ENCODE data around the gene TMEM39A. TPM values are rescaled to one million over a fixed set of nuclear protein-coding genes. Genes with fewer than 3 reads are reported as not detected.
A peak's percentile ranks its signal among the peaks of the same experiment; 100 is the strongest.

TMEM39A gene
- total and polyA plus RNA-seq, 7 donors = 1.4 to 48.5 (median 14.8) TPM

DNA sequence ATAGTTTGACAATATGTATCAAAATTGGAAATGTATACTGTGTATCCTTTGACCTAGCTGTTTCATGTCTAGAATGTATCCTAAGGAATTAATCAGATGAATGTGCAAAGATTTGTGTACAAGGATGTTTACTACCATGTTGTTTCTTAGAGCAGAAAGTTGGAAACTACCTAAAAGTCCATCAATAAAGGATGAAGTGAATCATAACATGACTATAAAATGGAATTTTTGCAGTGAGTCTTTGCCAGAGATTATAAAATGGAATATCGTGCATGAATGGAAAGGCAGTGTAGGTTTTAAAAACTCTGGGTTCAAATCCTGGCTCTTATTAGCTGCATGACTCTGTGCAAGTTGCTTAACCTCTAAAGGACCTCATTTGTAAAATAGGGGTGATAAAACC lies 19.7 kb upstream of the TMEM39A start:
- no peaks in the 10 kb centered on the region for H3K4me1 ChIP-seq
- TF ChIP-seq EP300 (IDR thresholded peaks at IDR 0.05) (no peak), POLR2AphosphoS5 (IDR thresholded peaks at IDR 0.05) (no peak)
- TF ChIP-seq, protein P1, sequence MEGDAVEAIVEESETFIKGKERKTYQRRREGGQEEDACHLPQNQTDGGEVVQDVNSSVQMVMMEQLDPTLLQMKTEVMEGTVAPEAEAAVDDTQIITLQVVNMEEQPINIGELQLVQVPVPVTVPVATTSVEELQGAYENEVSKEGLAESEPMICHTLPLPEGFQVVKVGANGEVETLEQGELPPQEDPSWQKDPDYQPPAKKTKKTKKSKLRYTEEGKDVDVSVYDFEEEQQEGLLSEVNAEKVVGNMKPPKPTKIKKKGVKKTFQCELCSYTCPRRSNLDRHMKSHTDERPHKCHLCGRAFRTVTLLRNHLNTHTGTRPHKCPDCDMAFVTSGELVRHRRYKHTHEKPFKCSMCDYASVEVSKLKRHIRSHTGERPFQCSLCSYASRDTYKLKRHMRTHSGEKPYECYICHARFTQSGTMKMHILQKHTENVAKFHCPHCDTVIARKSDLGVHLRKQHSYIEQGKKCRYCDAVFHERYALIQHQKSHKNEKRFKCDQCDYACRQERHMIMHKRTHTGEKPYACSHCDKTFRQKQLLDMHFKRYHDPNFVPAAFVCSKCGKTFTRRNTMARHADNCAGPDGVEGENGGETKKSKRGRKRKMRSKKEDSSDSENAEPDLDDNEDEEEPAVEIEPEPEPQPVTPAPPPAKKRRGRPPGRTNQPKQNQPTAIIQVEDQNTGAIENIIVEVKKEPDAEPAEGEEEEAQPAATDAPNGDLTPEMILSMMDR (IDR thresholded peaks at IDR 0.05) = no peak
- intact Hi-C loops (cut with DNase I) = no loop called here
- peaks cover 0 to 81% (median 9%) of the 10 kb centered on the region in 4 donors for H3K36me3 ChIP-seq
- DNase-seq = no peak
- H3K27me3 ChIP-seq = no peaks in the 10 kb centered on the region
- no peaks in the 10 kb centered on the region for H3K9me3 ChIP-seq
- 85 to 87% methylated on average over 1 of the region's 1 CpG for WGBS, 2 donors
- no peak overlapping the region for H3K27ac ChIP-seq
- H3K4me3 ChIP-seq = no peak overlapping the region

DNA sequence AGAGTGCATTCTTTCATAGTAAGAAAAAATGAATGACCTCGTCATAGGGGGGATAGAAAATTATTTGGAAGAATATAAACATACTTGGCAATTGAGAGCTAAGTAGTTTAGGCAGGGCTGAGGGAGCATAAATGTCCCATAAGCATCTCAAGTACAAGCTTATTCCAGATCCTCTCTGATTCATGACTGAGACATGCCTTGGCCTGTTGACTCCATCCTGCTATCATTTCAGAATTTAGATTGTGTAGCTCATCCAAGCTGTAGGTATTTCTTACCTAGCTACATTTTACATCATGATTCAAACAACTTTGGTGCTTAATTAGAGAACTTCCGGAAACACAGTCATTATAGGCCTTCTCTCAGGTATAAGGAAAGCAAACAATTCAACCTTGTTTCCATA lies 17.7 kb upstream of the TMEM39A start:
- Histone ChIP-seq H3K4me3 (no peak overlapping the region), H3K27ac (no peak overlapping the region), H3K9me3 (no peaks in the 10 kb centered on the region), H3K36me3 (peaks cover 0 to 82% (median 12%) of the 10 kb centered on the region in 4 donors), H3K4me1 (no peaks in the 10 kb centered on the region), H3K27me3 (no peaks in the 10 kb centered on the region)
- DNase-seq = no peak
- TF ChIP-seq, protein P1 (IDR thresholded peaks at IDR 0.05) = no peak
- TF ChIP-seq POLR2AphosphoS5 (IDR thresholded peaks at IDR 0.05) (no peak), EP300 (IDR thresholded peaks at IDR 0.05) (no peak), POLR2A (IDR thresholded peaks at IDR 0.05) (no peak)
- intact Hi-C loops (cut with DNase I) = no loop called here
- WGBS, 2 donors = 94% methylated on average over 2 of the region's 2 CpGs

DNA sequence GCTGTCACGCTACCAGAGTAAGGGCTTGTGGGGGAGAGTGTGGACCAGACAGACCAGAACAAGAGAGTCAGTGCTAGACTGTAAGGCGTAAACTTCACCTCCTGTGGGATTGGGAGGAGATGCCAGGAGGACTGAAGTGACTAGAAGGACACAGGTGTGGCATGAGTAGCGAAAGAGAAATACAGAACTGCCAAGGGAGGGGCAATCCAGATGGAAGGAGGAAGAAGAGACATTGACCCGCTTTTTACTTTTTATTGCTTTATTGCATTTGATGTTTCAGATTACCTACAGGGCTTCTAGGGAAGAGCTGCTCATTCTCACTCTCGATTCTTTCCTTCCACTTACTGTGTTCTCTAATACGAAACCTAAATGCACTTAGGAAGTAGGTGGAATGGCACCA lies 7.5 kb upstream of the TMEM39A start:
- 32 to 76% methylated on average over 6 of the region's 6 CpGs for WGBS, 2 donors
- intact Hi-C loops (cut with DNase I) = no loop called here
- peaks cover 0 to 20% (median 14%) of the 10 kb centered on the region in 4 donors for H3K4me1 ChIP-seq
- H3K9me3 ChIP-seq = no peaks in the 10 kb centered on the region
- no peak overlapping the region for H3K27ac ChIP-seq
- TF ChIP-seq POLR2AphosphoS5 (IDR thresholded peaks at IDR 0.05) (no peak), EP300 (IDR thresholded peaks at IDR 0.05) (no peak), POLR2A (IDR thresholded peaks at IDR 0.05) (no peak)
- TF ChIP-seq, protein P1 (IDR thresholded peaks at IDR 0.05) = no peak
- no peaks in the 10 kb centered on the region for H3K27me3 ChIP-seq
- H3K36me3 ChIP-seq = peaks cover 0 to 36% (median 5%) of the 10 kb centered on the region in 4 donors
- no peak overlapping the region for H3K4me3 ChIP-seq
- DNase-seq = no peak

DNA sequence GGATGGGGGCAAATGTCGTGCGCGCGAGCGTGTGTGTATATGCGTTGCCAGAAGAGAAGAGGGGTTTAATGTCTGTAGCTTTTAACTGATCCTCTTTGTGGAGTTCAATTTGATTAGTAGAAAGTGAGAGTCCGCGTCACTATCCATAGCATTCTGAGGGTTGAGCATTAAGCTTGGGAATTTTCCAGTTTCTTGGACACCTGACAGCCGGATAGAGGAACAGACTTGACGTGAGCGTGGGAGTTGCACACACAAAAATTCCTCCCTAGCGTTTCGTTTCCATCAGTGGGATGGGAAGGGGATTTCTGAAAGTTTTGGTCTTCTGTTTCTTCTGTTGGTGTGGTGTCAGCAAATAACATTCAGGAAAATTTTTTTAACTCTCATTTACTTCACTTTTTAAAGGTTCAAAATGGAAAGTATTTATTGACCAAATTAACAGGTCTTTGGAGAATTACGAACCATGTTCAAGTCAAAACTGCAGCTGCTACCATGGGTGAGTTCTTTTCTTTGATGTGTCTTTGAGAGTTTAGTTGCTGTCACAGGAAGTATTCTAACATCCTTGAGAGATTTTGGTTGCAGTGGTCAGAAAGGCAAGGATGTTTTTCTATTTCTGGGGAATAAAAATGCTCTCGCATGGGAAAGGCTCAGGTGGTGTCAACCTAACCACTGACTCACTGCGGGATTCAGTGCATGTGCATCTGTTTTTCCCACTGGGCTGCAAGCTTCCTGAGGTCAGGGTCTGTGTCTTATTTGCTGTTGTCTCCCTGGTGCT lies 6.2 kb upstream of the TMEM39A start:
- no peak for DNase-seq
- Histone ChIP-seq H3K27me3 (no peaks in the 10 kb centered on the region), H3K4me1 (peaks cover 0 to 20% (median 14%) of the 10 kb centered on the region in 4 donors), H3K36me3 (peaks cover 0 to 25% (median 5%) of the 10 kb centered on the region in 4 donors), H3K27ac (peak overlapping the region; percentile 73 to 79 (median 77)), H3K9me3 (no peaks in the 10 kb centered on the region), H3K4me3 (peak overlapping the region; percentile 62 to 78 (median 75))
- intact Hi-C loops (cut with DNase I) = loop anchor here (2.0 kb wide), 2 partner anchors 27 to 211 kb away; no protein-coding TSS in a partner anchor
- TF ChIP-seq, protein P1 (IDR thresholded peaks at IDR 0.05) = no peak
- no peak for TF ChIP-seq EP300 (IDR thresholded peaks at IDR 0.05)
- no peak for TF ChIP-seq POLR2A (IDR thresholded peaks at IDR 0.05)
- no peak for TF ChIP-seq POLR2AphosphoS5 (IDR thresholded peaks at IDR 0.05)
- 10 to 15% methylated on average over 16 of the region's 16 CpGs for WGBS, 2 donors
